ENCODE measurements around the gene TNFAIP8L2. TPM values are rescaled to one million over a fixed set of nuclear protein-coding genes. Genes with fewer than 3 reads are reported as not detected.
"Not testable (repeated sequence)": the region's sequence is repeated elsewhere in the genome, so short reads cannot be mapped to it uniquely, and the experiment has no call there.

The TNFAIP8L2 gene
- polyA plus RNA-seq, 1 donor: 5.0 TPM

DNA sequence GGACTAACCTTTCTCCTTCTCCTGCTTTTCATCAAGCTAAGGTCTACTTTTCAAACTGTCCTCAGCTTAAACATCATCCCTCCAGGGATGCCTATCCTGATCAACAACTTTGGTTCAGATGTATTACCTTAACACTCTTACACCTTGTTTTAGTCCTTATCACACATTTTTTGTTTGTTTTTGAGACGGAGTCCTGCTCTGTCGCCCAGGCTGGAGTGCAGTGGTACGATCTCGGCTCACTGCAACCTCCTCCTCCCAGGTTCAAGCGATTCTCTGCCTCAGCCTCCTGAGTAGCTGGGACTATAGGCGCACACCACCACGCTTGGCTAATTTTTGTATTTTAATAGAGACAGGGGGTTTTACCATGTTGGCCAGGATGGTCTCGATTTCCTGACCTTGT is 32.2 kb downstream of the TNFAIP8L2 start:
- not testable (repeated sequence) for H3K27ac ChIP-seq (ENCODE audit: low read length); DNase-seq; H3K27me3 ChIP-seq (ENCODE audit: control insufficient read depth, insufficient read depth, low read length); H3K9me3 ChIP-seq (ENCODE audit: control insufficient read depth, low read depth, low read length); H3K4me1 ChIP-seq (ENCODE audit: control insufficient read depth, insufficient read depth, low read length)
- WGBS (ENCODE audit: insufficient coverage, low lambda C conversion rate): no CpG with 5 or more reads among the region's 8 CpGs
- peaks cover 17% of the 10 kb centered on the region for H3K36me3 ChIP-seq (ENCODE audit: control insufficient read depth, insufficient read depth, low read length)
- peak overlapping the region; percentile 84 for H3K4me3 ChIP-seq (ENCODE audit: low read length)

DNA sequence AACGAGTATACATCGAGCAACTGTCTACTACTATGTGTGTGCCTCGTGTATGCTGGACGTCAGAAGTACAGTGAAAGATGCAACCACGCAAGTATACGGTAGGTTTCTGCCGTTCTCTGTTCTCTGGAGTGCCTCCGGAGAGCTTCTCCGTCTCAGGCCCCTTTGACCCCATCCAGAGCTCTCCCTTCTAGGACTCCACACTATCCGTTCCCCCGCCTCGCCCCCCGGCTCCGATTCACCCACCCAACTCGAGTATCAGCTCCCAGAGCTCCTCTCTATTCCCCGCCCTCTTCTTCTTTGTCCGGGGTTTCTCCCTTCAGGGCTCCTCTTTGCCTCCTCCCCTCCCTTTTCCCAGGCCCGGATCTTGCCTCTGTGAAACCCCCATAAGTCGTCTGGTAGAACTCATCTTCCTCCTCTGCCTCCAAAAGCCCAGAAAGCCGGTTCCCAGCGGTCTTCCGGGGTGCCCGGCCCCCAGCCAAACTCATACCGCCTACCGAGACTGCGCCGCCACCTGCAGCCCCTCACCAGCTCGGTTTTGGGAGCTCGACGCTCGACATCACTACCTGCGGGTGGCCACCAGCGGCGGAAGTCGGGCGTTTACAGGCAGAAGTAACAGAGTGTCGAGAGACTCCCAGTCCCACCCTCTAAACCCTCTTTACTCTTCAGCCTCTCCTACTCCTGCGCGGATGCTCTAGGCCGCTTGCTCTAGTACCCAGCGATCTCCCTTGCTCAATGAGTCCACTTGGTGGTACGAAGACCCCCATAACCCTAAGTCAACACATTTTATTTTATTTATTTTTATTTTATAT is 33.4 kb downstream of the TNFAIP8L2 start, which contains the start of gene VPS72:
VPS72 (minus strand) TSS at position 561 of the 809 bp plus-strand sequence; CDS start at position 485, 76 bp downstream.
- WGBS (ENCODE audit: insufficient coverage, low lambda C conversion rate): 0% methylated on average over 4 of the region's 42 CpGs
- Histone ChIP-seq H3K27ac (ENCODE audit: low read length) (peak within 1 kb of the TSS; percentile 83), H3K4me1 (ENCODE audit: control insufficient read depth, insufficient read depth, low read length) (peaks cover 4% of the 10 kb centered on the region), H3K9me3 (ENCODE audit: control insufficient read depth, low read depth, low read length) (no peaks in the 10 kb centered on the region), H3K4me3 (ENCODE audit: low read length) (peak within 1 kb of the TSS; percentile 84), H3K36me3 (ENCODE audit: control insufficient read depth, insufficient read depth, low read length) (peaks cover 8% of the 10 kb centered on the region), H3K27me3 (ENCODE audit: control insufficient read depth, insufficient read depth, low read length) (no peaks in the 10 kb centered on the region)
- peak; percentile 84 to 93 for DNase-seq

DNA sequence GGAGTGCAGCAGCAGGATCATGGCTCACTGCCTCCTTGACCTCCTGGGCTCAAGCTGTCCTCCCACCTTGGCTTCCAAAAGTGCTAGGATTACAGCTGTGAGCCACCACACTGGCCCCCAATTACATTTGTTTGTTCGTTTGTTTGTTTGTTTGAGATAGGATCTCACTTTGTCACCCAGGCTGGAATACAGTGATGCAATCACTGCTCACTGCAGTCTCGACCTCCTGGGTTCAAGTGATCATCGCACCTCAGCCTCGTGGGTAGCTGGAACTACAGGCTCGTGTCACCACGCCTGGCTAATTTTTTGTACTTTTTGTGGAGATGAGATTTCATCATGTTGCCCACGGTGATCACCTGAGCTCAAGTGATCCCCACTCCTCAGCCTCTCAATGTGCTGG is 35.6 kb downstream of the TNFAIP8L2 start:
- no CpG with 5 or more reads among the region's 7 CpGs for WGBS (ENCODE audit: insufficient coverage, low lambda C conversion rate)
- H3K4me3 ChIP-seq (ENCODE audit: low read length): no peak overlapping the region
- DNase-seq: no peak

DNA sequence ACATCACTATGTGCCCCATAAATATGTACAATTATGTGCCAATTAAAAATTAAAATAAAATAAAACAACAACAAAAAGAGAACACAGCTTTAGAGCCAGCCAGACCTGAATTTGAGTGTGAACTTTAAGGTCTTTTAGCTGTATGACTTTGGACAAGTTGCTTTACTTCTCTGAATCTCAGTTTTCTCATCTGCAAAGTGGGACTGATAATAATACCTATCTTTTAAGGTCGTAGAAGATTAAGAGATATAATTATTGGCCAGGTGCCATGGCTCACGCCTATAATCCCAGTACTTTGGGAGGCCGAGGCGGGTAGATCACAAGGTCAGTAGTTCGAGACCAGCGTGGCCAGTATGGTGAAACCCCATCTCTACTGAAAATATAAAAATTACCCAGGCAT is 36.9 kb downstream of the TNFAIP8L2 start:
- DNase-seq: no peak
- no peak overlapping the region for H3K27ac ChIP-seq (ENCODE audit: low read length)
- H3K9me3 ChIP-seq (ENCODE audit: control insufficient read depth, low read depth, low read length): no peaks in the 10 kb centered on the region
- peaks cover 7% of the 10 kb centered on the region for H3K4me1 ChIP-seq (ENCODE audit: control insufficient read depth, insufficient read depth, low read length)
- H3K4me3 ChIP-seq (ENCODE audit: low read length): no peak overlapping the region
- H3K36me3 ChIP-seq (ENCODE audit: control insufficient read depth, insufficient read depth, low read length): no peaks in the 10 kb centered on the region
- 60% methylated on average over 1 of the region's 6 CpGs for WGBS (ENCODE audit: insufficient coverage, low lambda C conversion rate)
- H3K27me3 ChIP-seq (ENCODE audit: control insufficient read depth, insufficient read depth, low read length): no peaks in the 10 kb centered on the region

More for the DNA sequence above, 35.6 kb downstream of the TNFAIP8L2 start:
- no peaks in the 10 kb centered on the region for H3K9me3 ChIP-seq (ENCODE audit: control insufficient read depth, low read depth, low read length)
- no peaks in the 10 kb centered on the region for H3K27me3 ChIP-seq (ENCODE audit: control insufficient read depth, insufficient read depth, low read length)
- H3K36me3 ChIP-seq (ENCODE audit: control insufficient read depth, insufficient read depth, low read length): no peaks in the 10 kb centered on the region
- H3K4me1 ChIP-seq (ENCODE audit: control insufficient read depth, insufficient read depth, low read length): peaks cover 4% of the 10 kb centered on the region
- no peak overlapping the region for H3K27ac ChIP-seq (ENCODE audit: low read length)

DNA sequence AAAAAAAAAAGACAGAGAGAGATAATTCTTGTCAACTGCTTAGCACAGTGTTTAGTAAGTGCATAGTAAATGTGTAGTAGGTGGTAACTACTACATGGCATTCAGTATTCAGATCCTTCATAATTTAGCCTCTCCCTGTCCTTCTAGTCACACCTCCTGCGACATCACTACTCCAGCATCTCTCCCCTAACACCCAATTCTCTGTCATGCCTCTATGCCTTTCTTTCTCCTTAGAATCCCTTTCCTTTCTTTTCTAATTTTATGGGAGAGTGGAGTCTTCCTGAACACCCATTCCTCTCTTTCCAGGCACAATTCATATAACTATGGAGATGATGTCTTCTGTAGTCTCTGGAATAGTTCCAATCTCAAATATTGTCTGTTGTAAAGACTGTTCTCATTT is 37.4 kb downstream of the TNFAIP8L2 start:
- no peak overlapping the region for H3K27ac ChIP-seq (ENCODE audit: low read length)
- H3K4me3 ChIP-seq (ENCODE audit: low read length): no peak overlapping the region
- 100% methylated on average over 1 of the region's 1 CpG for WGBS (ENCODE audit: insufficient coverage, low lambda C conversion rate)
- H3K36me3 ChIP-seq (ENCODE audit: control insufficient read depth, insufficient read depth, low read length): no peaks in the 10 kb centered on the region
- DNase-seq: no peak
- peaks cover 5% of the 10 kb centered on the region for H3K4me1 ChIP-seq (ENCODE audit: control insufficient read depth, insufficient read depth, low read length)
- H3K9me3 ChIP-seq (ENCODE audit: control insufficient read depth, low read depth, low read length): no peaks in the 10 kb centered on the region
- H3K27me3 ChIP-seq (ENCODE audit: control insufficient read depth, insufficient read depth, low read length): no peaks in the 10 kb centered on the region

DNA sequence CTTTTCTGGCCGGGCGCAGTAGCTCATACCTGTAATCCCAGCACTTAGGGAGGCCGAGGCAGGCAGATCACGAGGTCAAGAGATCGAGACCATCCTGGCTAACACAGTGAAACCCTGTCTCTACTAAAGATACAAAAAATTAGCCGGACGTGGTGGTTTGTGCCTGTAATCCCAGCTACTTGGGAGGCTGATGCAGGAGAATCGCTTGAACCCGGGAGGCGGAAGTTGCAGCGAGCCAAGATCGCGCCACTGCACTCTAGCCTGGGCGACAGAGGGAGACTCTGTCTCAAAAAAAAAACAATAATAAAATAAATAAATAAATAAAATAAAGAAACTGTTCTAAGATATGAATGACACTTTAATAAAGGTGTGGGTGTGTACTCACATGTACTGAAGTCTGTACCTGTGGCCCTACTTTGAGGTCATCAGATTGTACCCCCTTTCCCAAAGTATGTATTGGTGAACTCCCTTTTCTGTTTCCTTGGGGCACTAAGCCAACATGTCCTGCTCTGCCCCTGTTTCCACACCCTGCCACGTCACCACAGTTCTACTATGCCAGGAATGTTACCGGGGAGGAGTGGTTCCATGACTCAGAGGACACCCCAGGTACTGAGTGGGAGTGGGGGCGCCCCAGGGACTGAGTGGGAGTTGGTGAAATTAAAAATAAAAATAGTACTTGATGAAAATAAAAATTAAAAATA is 38.6 kb downstream of the TNFAIP8L2 start:
- not testable (repeated sequence) for H3K27me3 ChIP-seq (ENCODE audit: control insufficient read depth, insufficient read depth, low read length); H3K36me3 ChIP-seq (ENCODE audit: control insufficient read depth, insufficient read depth, low read length); H3K9me3 ChIP-seq (ENCODE audit: control insufficient read depth, low read depth, low read length); H3K4me1 ChIP-seq (ENCODE audit: control insufficient read depth, insufficient read depth, low read length); H3K4me3 ChIP-seq (ENCODE audit: low read length); H3K27ac ChIP-seq (ENCODE audit: low read length)
- peak; percentile 51 to 55 for DNase-seq
- 60% methylated on average over 1 of the region's 17 CpGs for WGBS (ENCODE audit: insufficient coverage, low lambda C conversion rate)

DNA sequence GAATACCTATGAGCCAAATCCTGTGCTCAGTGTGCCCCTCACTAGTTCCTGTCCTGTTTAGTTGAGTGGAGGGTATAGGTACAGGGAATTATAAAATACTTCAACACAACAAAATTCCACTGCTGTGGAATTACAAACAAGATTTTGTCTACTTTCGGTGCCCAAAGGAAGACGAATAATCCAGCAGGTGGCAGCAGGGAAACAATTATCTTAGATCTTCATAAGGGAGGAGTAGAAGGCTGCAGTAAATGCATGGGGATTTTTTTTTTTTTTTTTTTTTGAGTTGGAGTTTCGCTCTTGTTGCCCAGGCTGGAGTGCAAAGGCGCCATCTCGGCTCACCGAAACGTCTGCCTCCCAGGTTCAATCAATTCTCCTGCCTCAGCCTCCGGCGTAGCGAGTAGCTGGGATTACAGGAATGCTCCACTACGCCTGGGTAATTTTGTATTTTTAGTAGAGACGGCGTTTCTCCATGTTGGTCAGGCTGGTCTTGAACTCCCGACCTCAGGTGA is 39.9 kb downstream of the TNFAIP8L2 start:
- Histone ChIP-seq H3K27me3 (ENCODE audit: control insufficient read depth, insufficient read depth, low read length) (no peaks in the 10 kb centered on the region), H3K36me3 (ENCODE audit: control insufficient read depth, insufficient read depth, low read length) (no peaks in the 10 kb centered on the region), H3K4me3 (ENCODE audit: low read length) (no peak overlapping the region), H3K27ac (ENCODE audit: low read length) (no peak overlapping the region), H3K9me3 (ENCODE audit: control insufficient read depth, low read depth, low read length) (no peaks in the 10 kb centered on the region), H3K4me1 (ENCODE audit: control insufficient read depth, insufficient read depth, low read length) (peaks cover 8% of the 10 kb centered on the region)
- WGBS (ENCODE audit: insufficient coverage, low lambda C conversion rate): 0% methylated on average over 2 of the region's 14 CpGs
- DNase-seq: peak; percentile 61 to 74

DNA sequence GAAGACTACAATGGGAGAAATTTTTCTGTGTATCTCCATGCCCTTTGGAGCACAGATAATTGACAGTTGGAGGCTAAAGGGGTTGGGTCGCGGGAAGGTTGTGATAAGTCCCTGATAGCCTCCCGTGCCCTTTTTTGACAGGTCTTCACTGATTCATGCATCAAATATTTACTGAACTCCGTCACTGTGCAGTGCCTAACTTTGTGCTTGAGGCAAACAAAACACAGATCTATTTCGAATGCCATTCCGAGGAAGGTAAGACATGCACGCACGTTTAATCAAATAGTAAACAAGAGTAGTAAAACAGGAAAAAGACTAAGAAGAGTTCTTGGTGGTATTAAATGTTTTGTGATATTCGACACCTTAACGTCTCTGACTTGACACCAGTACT is 41.4 kb downstream of the TNFAIP8L2 start:
- DNase-seq: peak; percentile 29 to 66
- H3K4me1 ChIP-seq (ENCODE audit: control insufficient read depth, insufficient read depth, low read length): peaks cover 8% of the 10 kb centered on the region
- H3K27ac ChIP-seq (ENCODE audit: low read length): peak overlapping the region; percentile 93

DNA sequence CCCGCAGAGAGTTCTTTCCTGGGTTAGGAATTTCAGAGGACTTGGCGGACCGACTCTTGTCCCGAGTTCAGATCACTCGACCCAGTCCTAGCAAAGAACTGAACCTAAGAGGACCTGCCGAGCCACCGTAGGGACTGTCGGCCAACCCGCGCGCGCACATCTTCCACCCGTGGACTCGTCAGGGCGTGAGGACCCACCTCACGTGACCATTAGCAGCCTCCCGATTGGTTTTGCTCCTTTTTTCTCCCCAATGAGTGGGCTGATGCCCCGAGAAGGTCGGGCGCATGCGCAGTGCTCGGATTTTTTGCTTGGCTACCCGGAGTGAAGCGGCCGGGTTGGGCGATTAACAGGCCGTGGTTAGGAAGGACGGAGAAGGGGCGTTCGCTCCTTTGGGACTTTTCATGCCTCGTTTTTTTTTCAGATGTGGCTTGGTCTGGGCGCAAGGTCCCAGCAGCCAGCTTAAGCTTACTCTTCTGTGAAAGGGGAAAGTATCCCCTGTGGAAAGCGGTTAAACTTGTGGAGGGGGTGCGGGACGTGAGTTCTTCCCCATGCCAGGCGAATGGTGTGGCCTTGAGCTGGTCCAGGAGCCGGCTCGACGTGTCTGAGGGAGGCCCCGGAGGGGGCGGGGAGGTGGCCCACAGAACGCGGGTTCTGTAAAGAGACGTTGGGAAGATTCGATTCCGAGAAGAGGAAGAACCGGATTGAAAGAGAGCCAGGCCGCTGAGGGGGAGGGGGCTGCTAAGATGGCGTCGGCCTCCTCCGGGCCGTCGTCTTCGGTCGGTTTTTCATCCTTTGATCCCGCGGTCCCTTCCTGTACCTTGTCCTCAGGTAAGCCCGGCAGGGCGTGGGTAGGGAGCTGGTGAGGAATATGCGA is 42.0 kb downstream of the TNFAIP8L2 start, which contains the start of gene PIP5K1A:
PIP5K1A (plus strand) TSS at position 299 of the 874 bp plus-strand sequence; CDS start at position 744, 445 bp downstream.
- WGBS (ENCODE audit: insufficient coverage, low lambda C conversion rate): 0% methylated on average over 1 of the region's 60 CpGs
- Histone ChIP-seq H3K36me3 (ENCODE audit: control insufficient read depth, insufficient read depth, low read length) (peaks cover 12% of the 10 kb centered on the region), H3K27me3 (ENCODE audit: control insufficient read depth, insufficient read depth, low read length) (no peaks in the 10 kb centered on the region), H3K27ac (ENCODE audit: low read length) (peak within 1 kb of the TSS; percentile 93), H3K4me3 (ENCODE audit: low read length) (peak within 1 kb of the TSS; percentile 92), H3K4me1 (ENCODE audit: control insufficient read depth, insufficient read depth, low read length) (peaks cover 8% of the 10 kb centered on the region), H3K9me3 (ENCODE audit: control insufficient read depth, low read depth, low read length) (no peaks in the 10 kb centered on the region)
- DNase-seq: peak; percentile 97 to 98

More for the DNA sequence above, 41.4 kb downstream of the TNFAIP8L2 start:
- no peaks in the 10 kb centered on the region for H3K27me3 ChIP-seq (ENCODE audit: control insufficient read depth, insufficient read depth, low read length)
- peak overlapping the region; percentile 92 for H3K4me3 ChIP-seq (ENCODE audit: low read length)
- 0% methylated on average over 3 of the region's 10 CpGs for WGBS (ENCODE audit: insufficient coverage, low lambda C conversion rate)
- H3K36me3 ChIP-seq (ENCODE audit: control insufficient read depth, insufficient read depth, low read length): peaks cover 7% of the 10 kb centered on the region
- no peaks in the 10 kb centered on the region for H3K9me3 ChIP-seq (ENCODE audit: control insufficient read depth, low read depth, low read length)

All from large intestine (tissue), 3 donors.